Spleen (tissue), 7 donors: ENCODE data around the gene TOR3A.

Source experiments
- CTCF ChIP-seq, 11 experiments: fragments of 200-600 bp in 7 of 11; fragments of 450-650 bp in 4 of 11; sonication (generic) in 4 of 11; IDR thresholded peaks in 8 of 11; conservative IDR thresholded peaks in 3 of 11; 1 replicate in 7 of 11; 2 replicates in 4 of 11; pipeline versions ENCODE4 v1.4.0 to v1.8.0; 2016 to 2021; ENCODE audit warnings: antibody characterized with exemption in 11 of 11, inconsistent platforms in 4 of 11, mild to moderate bottlenecking in 1 of 11
- POLR2A ChIP-seq, 3 donors: fragments of 450-650 bp; IDR thresholded peaks; one replicate each; pipeline ENCODE4 v1.5.1; 2017; ENCODE audit warnings: antibody characterized with exemption in 3 of 3, mild to moderate bottlenecking in 1 of 3
- POLR2AphosphoS5 ChIP-seq, 3 donors: sonication (generic); formaldehyde crosslinking; IDR thresholded peaks; one replicate each; pipeline ENCODE4 v1.5.1; 2017; ENCODE audit warnings: antibody characterized with exemption in 3 of 3
- donor health status: DM: no; HTN: no; CAD: no; lungs with moderate emphysema.
- donor health status: DM: no; HTN: no; CAD: no.
- donor health status: DM: no; HTN: no; CAD: no.

GRCh38 chr1:179115181-179115580 is 33.3 kb downstream of the TOR3A start:
- no peak for TF ChIP-seq POLR2AphosphoS5 (IDR thresholded peaks at IDR 0.05)
- no peak for TF ChIP-seq CTCF (IDR thresholded peaks at IDR 0.05 in 8 of 11, conservative IDR thresholded peaks at IDR 0.05 in 3 of 11)
- TF ChIP-seq POLR2A (IDR thresholded peaks at IDR 0.05) = no peak
